GM12874 (cell line): ENCODE measurements around the gene WDR73.

Experiments used
- CTCF ChIP-seq: IDR thresholded peaks from 2 replicates; pipeline ENCODE4 v1.5.1; 2011; ENCODE audit warnings: low read depth, mild to moderate bottlenecking, control low read depth, low read length, moderate library complexity; ENCODE audit not compliant: insufficient read depth

WDR73 gene

GRCh38 chr15:84590406-84590805 lies 63.7 kb downstream of the WDR73 start:
- TF ChIP-seq CTCF = no peak
